Measurements from ENCODE around the gene NEURL3. TPM values are rescaled to one million over a fixed set of nuclear protein-coding genes. Genes with fewer than 3 reads are reported as not detected.

The NEURL3 gene
- total RNA-seq, 1 experiment from 2014 or later: not detected

Other genes starting within 250 kb of the NEURL3 start
- 21.0 and 21.4 TPM in 2 replicates for gene TMEM127, start 239.4 kb downstream of the NEURL3 start, total RNA-seq (2014; rRNA removed; shearing (Covaris generic))
- 75.0 and 76.9 TPM in 2 replicates for gene CIAO1, start 239.1 kb downstream of the NEURL3 start, total RNA-seq (2014; rRNA removed; shearing (Covaris generic))
- 77.6 and 83.8 TPM in 2 replicates for gene SNRNP200, start 199.8 kb downstream of the NEURL3 start, total RNA-seq (2014; rRNA removed; shearing (Covaris generic))
- gene ITPRIPL1, start 180.0 kb downstream of the NEURL3 start, total RNA-seq (2014; rRNA removed; shearing (Covaris generic)): 0.09 TPM in 1 of 2 replicates, not detected in the other
- 24.1 and 32.5 TPM in 2 replicates for gene NCAPH, start 169.6 kb downstream of the NEURL3 start, total RNA-seq (2014; rRNA removed; shearing (Covaris generic))
- gene ARID5A, start 31.4 kb upstream of the NEURL3 start, total RNA-seq (2014; rRNA removed; shearing (Covaris generic)): 0.89 and 0.99 TPM in 2 replicates
- gene KANSL3, start 133.0 kb upstream of the NEURL3 start, total RNA-seq (2014; rRNA removed; shearing (Covaris generic)): 25.1 and 30.5 TPM in 2 replicates
- not detected in 2 replicates for gene FER1L5, start 137.4 kb upstream of the NEURL3 start, total RNA-seq (2014; rRNA removed; shearing (Covaris generic))
- gene LMAN2L, start 234.7 kb upstream of the NEURL3 start, total RNA-seq (2014; rRNA removed; shearing (Covaris generic)): 13.2 and 14.3 TPM in 2 replicates

Measured in NCI-H460 (cell line).